IPS-20b (cell line): Measurements from ENCODE around the gene EPHX1.
A peak's percentile ranks its signal among the peaks of the same experiment; 100 is the strongest.
"Not testable (repeated sequence)": the region's sequence is repeated elsewhere in the genome, so short reads cannot be mapped to it uniquely, and the experiment has no call there.

Experiments used
- H3K27ac ChIP-seq: one replicate; pipeline ENCODE4 v1.5.1; 2013; ENCODE audit warnings: low read length
- H3K27me3 ChIP-seq: 2 replicates; pipeline ENCODE4 v1.6.1; 2013; ENCODE audit warnings: mild to moderate bottlenecking, low read length, inconsistent platforms; ENCODE audit not compliant: insufficient read depth
- H3K36me3 ChIP-seq: 2 replicates; pipeline ENCODE4 v1.6.1; 2013; ENCODE audit warnings: low read depth, mild to moderate bottlenecking, inconsistent platforms, low read length, moderate library complexity; ENCODE audit not compliant: insufficient read depth
- H3K4me1 ChIP-seq: 2 replicates; pipeline ENCODE4 v1.6.1; 2013; ENCODE audit warnings: mild to moderate bottlenecking, control low read depth, inconsistent platforms, low read length, moderate library complexity; ENCODE audit not compliant: insufficient read depth
- H3K4me3 ChIP-seq: 2 replicates; pipeline ENCODE4 v1.5.1; 2013; ENCODE audit warnings: mild to moderate bottlenecking, low read length, inconsistent platforms
- H3K9ac ChIP-seq: 2 replicates; pipeline ENCODE4 v1.6.1; 2013; ENCODE audit warnings: low read depth, mild to moderate bottlenecking, inconsistent platforms, low read length, moderate library complexity
- H3K9me3 ChIP-seq: 2 replicates; pipeline ENCODE4 v1.6.1; 2013; ENCODE audit warnings: mild to moderate bottlenecking, low read depth, low read length, inconsistent platforms; ENCODE audit not compliant: insufficient read depth

EPHX1 gene

DNA sequence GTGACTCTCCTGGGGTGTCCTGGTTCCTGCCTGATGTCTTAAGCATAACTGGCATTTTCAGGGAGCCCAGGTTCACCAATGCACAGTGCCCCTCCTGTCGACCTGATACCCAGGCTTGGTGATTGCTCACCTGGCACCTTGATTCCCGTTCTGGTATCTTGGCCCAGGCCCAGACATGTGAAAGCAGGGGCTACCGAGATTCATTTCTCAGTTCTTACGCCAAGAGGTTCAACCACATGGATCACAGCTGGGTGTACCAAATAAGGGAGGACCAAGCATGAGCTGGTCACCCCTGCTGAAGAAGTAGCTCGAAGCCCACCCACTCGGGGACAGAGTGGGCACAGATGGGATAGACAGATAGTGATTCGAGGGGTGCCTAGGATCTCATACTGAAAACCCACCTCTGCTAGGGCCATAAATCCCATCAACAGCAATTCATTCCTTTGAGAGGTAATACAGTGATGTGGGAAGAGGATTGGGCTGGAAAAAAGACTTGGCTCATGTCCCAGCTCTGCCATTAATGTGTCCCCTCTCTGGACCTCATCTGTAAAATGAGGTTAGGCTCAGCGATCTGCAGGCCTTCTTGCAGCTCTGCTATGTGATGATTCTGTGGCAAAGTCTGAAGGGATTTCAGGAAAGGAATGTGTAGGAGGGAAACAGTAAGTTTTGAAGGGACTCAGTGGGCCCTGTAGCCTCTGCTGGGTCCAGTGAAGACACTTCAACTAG lies 2.7 kb downstream of the EPHX1 start:
- peaks cover 34% of the 10 kb centered on the region for H3K4me1 ChIP-seq
- H3K27me3 ChIP-seq, result peaks cover 26% of the 10 kb centered on the region
- no peaks in the 10 kb centered on the region for H3K9me3 ChIP-seq
- H3K36me3 ChIP-seq, result 0 out of 2 replicates have a peak, but pooled peaks cover 5% of the 10 kb centered on the region
- H3K27ac ChIP-seq, result no peak overlapping the region
- no peak overlapping the region for H3K9ac ChIP-seq
- no peak overlapping the region for H3K4me3 ChIP-seq

DNA sequence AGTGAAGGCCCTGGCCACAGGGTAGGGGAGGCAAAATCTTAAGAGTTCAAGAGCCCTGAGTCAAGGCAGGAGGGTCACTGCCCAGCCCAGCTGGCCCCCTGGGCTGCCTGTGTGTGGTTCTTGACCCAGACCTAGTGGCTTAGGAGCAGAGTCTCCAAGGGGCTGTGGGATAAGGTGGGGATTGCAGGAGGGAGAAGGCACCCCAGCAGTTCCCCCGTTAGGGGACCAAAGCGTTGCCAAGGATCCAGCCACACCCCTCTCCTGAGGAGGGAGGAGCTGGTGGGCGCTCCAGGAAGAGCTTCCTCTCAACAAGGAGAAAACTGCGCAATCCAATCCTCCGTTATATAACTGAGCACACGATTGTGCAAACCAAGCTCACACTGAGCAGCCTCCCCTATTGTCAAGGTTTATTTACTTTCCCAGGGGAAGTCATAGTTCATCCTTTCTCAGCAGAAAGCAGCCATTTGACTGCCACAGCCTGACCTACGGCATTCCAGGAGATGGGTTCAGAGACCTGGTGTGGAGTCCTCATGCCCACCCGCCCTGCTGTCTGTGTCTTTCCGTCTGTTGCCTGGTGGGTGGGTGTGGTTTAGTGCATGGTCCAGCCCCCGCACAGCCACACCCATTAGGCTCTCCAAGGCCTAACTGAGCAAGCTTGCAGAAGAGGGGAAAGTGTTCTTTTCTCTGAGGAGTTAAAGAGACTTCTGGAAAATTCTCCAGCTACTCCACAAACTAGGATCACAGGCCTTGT lies 3.5 kb downstream of the EPHX1 start:
- 0 out of 2 replicates have a peak, but pooled peaks cover 5% of the 10 kb centered on the region for H3K36me3 ChIP-seq
- no peaks in the 10 kb centered on the region for H3K9me3 ChIP-seq
- H3K9ac ChIP-seq, result no peak overlapping the region
- H3K27ac ChIP-seq, result no peak overlapping the region
- peaks cover 26% of the 10 kb centered on the region for H3K27me3 ChIP-seq
- H3K4me1 ChIP-seq, result peaks cover 42% of the 10 kb centered on the region
- no peak overlapping the region for H3K4me3 ChIP-seq

- 0 out of 2 replicates have a peak, but pooled peaks cover 5% of the 10 kb centered on the region for H3K36me3 ChIP-seq
- H3K4me1 ChIP-seq, result peaks cover 44% of the 10 kb centered on the region
- H3K27ac ChIP-seq, result no peak overlapping the region
- no peaks in the 10 kb centered on the region for H3K9me3 ChIP-seq
- H3K9ac ChIP-seq, result no peak overlapping the region
- H3K4me3 ChIP-seq, result no peak overlapping the region
- H3K27me3 ChIP-seq, result peaks cover 17% of the 10 kb centered on the region
These were observed 4.5 kb downstream of the EPHX1 start for GRCh38 chr1:225814381-225814780.

DNA sequence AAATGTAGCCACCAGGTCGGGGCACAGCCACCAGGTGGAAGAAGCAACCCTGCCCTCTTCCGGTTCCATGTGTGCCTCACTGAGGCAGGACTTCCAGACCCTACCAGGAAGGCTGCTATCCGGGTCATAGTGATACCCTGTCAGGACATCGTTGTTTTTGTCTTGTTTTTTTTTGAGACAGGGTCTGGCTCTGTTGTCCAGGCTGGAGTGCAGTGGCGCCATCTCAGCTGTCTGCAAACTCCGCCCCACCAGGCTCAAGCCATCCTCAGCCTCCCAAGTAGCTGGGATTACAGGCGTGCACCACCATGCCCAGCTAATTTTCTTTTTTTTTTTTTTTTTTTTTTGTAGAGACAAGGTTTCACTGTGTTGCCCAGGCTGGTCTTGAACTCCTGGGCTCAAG lies 5.2 kb downstream of the EPHX1 start:
- H3K27me3 ChIP-seq, result peaks cover 15% of the 10 kb centered on the region
- not testable (repeated sequence) for H3K27ac ChIP-seq, H3K9me3 ChIP-seq, H3K36me3 ChIP-seq, H3K4me3 ChIP-seq, H3K9ac ChIP-seq
- peaks cover 44% of the 10 kb centered on the region for H3K4me1 ChIP-seq

DNA sequence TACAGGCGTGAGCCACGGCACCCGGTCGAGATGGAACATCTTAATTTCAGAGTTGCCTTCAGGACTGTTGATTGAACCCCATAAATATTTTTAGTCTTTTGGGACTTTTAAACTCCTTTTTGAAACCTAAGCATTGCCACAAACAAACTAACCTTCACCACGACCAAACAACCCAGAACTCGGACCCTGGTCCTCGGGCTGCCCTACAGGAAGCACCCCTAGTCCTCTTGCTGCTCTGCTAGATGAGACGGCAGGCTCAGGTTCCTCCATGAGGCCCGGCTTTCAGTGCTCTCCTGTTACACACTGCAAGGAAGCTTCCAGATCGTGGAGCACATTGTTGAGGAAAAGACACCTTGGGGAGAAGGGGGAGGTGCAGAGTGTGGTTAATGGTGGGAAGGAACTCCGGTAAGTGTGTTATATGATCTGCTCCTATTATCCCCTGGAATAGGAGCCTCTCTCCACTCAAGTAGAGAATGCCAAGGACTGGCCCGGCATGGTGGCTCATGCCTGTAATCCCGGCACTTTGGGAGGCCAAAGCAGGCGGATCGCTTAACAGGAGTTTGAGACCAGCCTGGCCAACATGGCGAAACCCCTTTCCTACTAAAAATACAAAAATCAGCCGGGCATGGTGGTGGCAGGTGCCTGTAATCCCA lies 5.7 kb downstream of the EPHX1 start:
- Histone ChIP-seq H3K27me3 (peaks cover 14% of the 10 kb centered on the region), H3K9me3 (no peaks in the 10 kb centered on the region), H3K9ac (no peak overlapping the region), H3K36me3 (0 out of 2 replicates have a peak, but pooled peaks cover 5% of the 10 kb centered on the region), H3K27ac (no peak overlapping the region), H3K4me1 (peaks cover 44% of the 10 kb centered on the region), H3K4me3 (no peak overlapping the region)

DNA sequence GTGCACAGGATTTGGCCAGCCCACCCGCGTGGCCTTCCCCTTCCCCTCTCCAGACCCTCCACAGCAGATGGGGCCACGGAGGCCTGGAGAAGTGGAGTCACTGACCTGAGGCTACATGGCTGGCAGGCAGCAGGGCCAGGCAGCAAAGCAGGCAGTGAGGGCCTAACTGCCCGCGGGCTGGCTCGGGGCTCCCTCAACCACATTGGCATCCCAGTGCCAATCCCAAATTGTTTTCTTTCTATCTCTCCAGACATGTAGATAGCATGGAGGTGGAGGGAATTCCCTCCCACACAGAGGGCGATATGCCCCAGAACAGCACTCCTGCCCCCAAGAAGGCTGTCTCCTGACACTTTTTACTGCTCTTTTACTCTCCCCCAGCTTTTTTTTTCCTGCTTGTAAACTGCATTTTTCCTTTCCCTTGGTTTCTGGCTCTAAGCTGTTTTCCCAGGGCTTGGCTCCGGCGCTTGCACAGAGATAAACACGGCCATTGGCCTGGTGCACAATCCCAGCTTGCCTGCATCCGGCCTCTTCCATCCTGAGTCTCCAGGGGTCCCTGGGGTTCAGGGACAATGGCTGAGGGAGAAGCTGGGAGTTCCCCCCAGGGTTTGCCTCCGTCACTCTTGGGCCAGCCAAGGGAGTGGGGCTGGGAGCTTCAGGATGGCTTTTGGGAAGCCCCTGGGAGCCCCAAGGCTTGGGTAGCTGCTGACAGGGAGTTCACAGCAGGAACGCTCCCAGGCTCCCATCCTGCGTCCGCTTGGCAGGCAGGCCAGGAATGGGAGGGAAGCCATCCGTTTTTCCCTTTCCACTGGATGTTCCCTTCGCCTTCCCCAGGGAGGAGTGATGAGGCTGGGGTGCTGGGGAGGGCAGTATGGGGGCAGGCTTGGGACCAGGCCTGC lies 7.0 kb downstream of the EPHX1 start:
- Histone ChIP-seq H3K36me3 (0 out of 2 replicates have a peak, but pooled peaks cover 5% of the 10 kb centered on the region), H3K27me3 (peaks cover 2% of the 10 kb centered on the region; the same call in 1 of the 2 replicates), H3K4me3 (no peak overlapping the region), H3K27ac (peak overlapping the region; percentile 60), H3K9ac (peak overlapping the region; percentile 63; the same call in 1 of the 2 replicates), H3K4me1 (peaks cover 36% of the 10 kb centered on the region), H3K9me3 (no peaks in the 10 kb centered on the region)

DNA sequence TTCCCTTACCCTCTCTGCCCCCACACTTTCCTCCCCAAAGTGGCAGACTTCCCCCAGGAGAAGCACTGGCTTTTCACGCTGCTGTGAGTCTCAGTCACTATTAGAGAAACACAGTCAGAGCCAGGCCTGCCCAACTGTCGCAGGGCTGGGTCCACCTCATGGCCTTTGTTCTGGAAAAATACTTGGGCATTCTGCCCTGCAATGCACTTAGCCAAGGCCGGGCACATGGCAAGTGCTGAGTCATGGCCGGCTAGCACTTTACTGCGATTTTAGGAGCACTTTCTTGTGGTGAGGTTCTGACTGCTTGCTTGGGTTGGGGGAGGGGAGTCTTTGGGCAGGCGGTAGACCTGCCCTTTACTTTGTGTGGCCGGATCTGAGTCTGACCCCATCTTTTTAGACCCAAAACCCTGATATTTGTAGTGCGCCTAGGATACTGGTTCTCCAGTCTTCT lies 7.7 kb downstream of the EPHX1 start:
- Histone ChIP-seq H3K9ac (peak overlapping the region; percentile 63; the same call in 1 of the 2 replicates), H3K27me3 (no peaks in the 10 kb centered on the region), H3K27ac (peak overlapping the region; percentile 60), H3K4me1 (peaks cover 35% of the 10 kb centered on the region), H3K9me3 (no peaks in the 10 kb centered on the region), H3K36me3 (0 out of 2 replicates have a peak, but pooled peaks cover 2% of the 10 kb centered on the region), H3K4me3 (no peak overlapping the region)

DNA sequence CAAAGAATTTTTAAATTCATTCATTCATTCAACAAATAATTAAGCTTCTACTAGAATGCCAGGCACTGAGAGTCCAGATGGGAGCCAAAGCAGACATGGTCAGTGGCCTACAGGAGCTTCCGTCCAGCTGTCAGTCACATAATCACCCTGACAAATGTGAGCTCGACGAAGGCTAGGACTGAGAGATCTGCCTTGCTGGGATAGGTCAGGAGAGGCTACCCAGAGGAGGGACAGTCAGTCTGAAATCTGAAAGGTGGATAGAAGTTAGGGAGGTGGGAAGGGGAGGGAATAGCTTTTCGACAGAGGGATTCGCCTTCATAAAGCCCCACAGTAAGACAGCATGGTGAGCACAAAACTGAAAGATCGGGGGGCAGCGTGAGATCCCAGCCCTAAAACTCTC lies 8.3 kb downstream of the EPHX1 start:
- peak overlapping the region; percentile 63; the same call in 1 of the 2 replicates for H3K9ac ChIP-seq
- no peaks in the 10 kb centered on the region for H3K27me3 ChIP-seq
- H3K27ac ChIP-seq, result peak overlapping the region; percentile 60
- no peaks in the 10 kb centered on the region for H3K9me3 ChIP-seq
- H3K36me3 ChIP-seq, result no peaks in the 10 kb centered on the region
- no peak overlapping the region for H3K4me3 ChIP-seq
- H3K4me1 ChIP-seq, result peaks cover 29% of the 10 kb centered on the region

DNA sequence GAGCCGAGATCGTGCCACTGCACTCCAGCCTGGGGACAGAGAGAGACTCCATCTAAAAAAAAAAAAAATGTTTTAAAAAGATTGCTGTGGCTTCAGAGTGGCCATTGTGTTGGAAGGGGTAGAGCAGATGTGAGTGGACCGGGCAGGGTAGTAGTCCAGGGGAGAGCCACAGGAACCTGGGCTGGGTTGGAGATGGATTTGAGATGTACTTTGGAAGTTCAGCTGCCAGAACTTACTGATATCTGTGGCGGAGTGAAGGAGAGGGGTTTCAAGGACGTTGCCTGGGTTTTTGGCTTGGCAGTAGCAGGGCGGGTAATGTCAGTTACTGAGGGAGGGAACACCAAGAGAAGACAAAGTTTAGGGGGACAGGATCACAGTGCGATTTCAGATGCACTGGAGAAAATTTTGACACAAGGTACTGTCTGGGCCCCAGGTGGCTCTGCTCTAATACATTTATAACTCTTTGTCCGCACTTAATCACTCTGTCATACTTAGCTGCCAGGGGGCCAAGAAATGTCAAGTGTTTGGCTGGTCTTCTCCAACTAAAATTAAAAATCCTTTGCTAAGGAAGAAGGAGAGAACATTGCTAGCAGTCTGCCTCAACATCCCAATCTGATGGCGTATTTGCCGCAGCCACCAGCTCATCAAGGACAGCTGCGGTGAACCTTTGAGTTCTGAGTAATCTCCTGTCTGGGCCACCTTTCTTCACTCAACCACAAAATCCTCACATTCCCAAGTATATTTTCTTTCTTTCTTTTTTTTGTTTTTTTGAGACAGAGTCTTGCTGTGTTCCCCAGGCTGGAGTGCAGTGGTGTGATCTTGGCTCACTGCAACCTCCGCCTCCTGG lies 9.6 kb downstream of the EPHX1 start:
- Histone ChIP-seq H3K27ac (peak overlapping the region; percentile 16), H3K9me3 (no peaks in the 10 kb centered on the region), H3K4me1 (peaks cover 26% of the 10 kb centered on the region), H3K9ac (no peak overlapping the region), H3K4me3 (no peak overlapping the region), H3K27me3 (no peaks in the 10 kb centered on the region), H3K36me3 (no peaks in the 10 kb centered on the region)

GRCh38 chr1:225820522-225821120 lies 10.7 kb downstream of the EPHX1 start:
- no peaks in the 10 kb centered on the region for H3K36me3 ChIP-seq
- peaks cover 23% of the 10 kb centered on the region for H3K4me1 ChIP-seq
- H3K9ac ChIP-seq, result no peak overlapping the region
- H3K27me3 ChIP-seq, result no peaks in the 10 kb centered on the region
- no peak overlapping the region for H3K27ac ChIP-seq
- no peak overlapping the region for H3K4me3 ChIP-seq
- no peaks in the 10 kb centered on the region for H3K9me3 ChIP-seq
